ENCODE results near the gene MRTFB.

The MRTFB gene

DNA sequence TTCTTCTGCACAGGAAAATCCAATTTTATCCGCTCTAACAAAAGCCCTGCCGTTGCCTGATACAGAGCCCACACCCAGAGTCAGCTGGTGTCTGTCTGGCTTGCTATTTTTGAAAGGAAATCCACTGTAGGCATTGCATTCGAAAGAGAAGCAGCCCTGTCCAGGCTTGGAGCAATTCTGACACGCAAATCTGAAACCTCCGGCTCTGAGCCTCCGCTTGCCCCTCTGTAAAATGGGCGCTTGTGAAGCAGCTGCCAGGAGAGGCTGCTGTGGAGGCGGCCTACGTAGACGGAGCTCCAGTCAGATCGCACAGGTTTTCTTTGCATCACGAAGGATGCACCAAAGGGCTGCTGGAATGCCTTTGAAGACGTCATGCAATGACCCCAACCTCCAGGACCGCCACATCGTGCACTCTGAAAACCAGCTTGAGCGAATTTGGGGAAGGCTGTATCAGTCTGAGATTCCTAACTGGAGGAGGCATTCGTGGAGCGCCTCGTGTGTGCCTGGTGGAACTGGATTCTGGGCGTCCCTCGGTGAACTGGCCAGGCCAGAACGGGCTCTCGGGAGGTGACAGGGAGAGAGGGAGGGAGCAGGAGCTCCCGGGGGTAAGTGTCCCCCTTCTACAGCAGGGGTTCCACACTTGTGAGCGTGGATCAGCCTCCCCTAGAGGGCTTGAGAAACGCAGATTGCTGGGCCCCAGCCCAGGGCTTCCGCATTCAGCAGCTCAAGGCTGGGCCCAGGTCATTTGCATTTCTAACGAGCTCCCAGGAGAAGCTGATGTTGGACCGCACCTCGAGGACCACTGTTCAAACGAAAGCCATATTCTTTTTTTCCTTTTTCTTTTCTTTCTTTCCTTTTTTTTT lies 215.5 kb downstream of the MRTFB start:
- WGBS (ENCODE audit: extremely low coverage, insufficient coverage, low lambda C conversion rate): no CpG with 5 or more reads among the region's 31 CpGs
- Histone ChIP-seq H3K56ac (ENCODE audit: low read length) (peak overlapping the region; percentile 80), H4K8ac (ENCODE audit: low read depth, low read length) (no peak overlapping the region), H3K23ac (ENCODE audit: low read length) (no peak overlapping the region), H3K4ac (ENCODE audit: low read depth, low read length) (no peak overlapping the region), H2BK120ac (ENCODE audit: low read depth, low read length) (no peak overlapping the region), H2BK5ac (ENCODE audit: low read length) (no peak overlapping the region), H2BK15ac (replicated peaks; ENCODE audit: low read depth) (no peak overlapping the region), H3K4me1 (ENCODE audit: control insufficient read depth, low read depth, low read length) (no peaks in the 10 kb centered on the region), H3K4me2 (ENCODE audit: low read length) (peak overlapping the region; percentile 36), H3K36me3 (ENCODE audit: control insufficient read depth, insufficient read depth, low read length) (no peaks in the 10 kb centered on the region), H3K4me3 (ENCODE audit: low read length) (peak overlapping the region; percentile 4), H3K9ac (ENCODE audit: low read length) (peak overlapping the region; percentile 61), H3K79me1 (ENCODE audit: low read length) (no peaks in the 10 kb centered on the region), H2AK5ac (ENCODE audit: low read length) (no peak overlapping the region), H3K27ac (ENCODE audit: low read depth, low read length) (no peak overlapping the region), H3K79me2 (ENCODE audit: control insufficient read depth, insufficient read depth, low read length) (no peaks in the 10 kb centered on the region), H4K5ac (ENCODE audit: low read length) (no peak overlapping the region), H3K18ac (ENCODE audit: low read length) (no peak overlapping the region), H3K27me3 (ENCODE audit: insufficient read depth, low read length, poor library complexity) (no peaks in the 10 kb centered on the region)
- DNase-seq: peak; percentile 64

DNA sequence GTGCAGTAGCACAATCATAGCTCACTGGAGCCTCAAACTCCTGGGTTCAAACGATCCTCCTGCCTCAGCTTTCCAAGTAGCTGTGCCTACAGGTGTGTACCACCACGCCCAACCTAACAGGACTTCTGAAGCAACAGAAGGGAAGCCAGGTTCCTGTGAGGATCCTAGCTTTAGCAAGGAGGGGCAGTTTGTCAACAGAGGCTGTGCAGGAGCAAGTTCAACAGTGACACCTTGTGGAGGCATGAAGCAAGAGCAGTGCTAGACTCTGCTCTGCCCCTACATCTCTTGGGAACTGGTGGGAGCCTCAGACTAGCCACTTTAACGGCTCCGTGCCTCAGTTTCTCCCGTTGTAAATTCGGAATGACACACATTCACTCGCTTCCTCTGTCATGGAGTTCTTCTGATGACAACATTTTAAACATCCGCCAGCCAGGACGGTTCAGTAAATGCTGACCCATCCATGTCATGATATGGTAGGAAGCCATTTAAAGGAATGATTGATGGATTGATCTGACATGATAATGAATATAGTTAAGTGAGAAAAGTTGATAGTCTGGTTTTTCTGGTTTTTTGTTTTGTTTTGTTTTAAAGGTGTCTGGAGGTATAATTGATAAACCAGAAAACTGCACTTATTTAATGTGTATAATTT lies 218.7 kb downstream of the MRTFB start:
- Histone ChIP-seq H3K27ac (ENCODE audit: low read depth, low read length) (no peak overlapping the region), H3K27me3 (ENCODE audit: insufficient read depth, low read length, poor library complexity) (no peaks in the 10 kb centered on the region), H2BK120ac (ENCODE audit: low read depth, low read length) (no peak overlapping the region), H4K8ac (ENCODE audit: low read depth, low read length) (no peak overlapping the region), H3K79me2 (ENCODE audit: control insufficient read depth, insufficient read depth, low read length) (no peaks in the 10 kb centered on the region), H3K9ac (ENCODE audit: low read length) (no peak overlapping the region), H3K36me3 (ENCODE audit: control insufficient read depth, insufficient read depth, low read length) (no peaks in the 10 kb centered on the region), H3K4ac (ENCODE audit: low read depth, low read length) (no peak overlapping the region), H2BK5ac (ENCODE audit: low read length) (no peak overlapping the region), H2BK15ac (replicated peaks; ENCODE audit: low read depth) (no peak overlapping the region), H2AK5ac (ENCODE audit: low read length) (no peak overlapping the region), H3K79me1 (ENCODE audit: low read length) (no peaks in the 10 kb centered on the region), H3K56ac (ENCODE audit: low read length) (no peak overlapping the region), H3K4me1 (ENCODE audit: control insufficient read depth, low read depth, low read length) (no peaks in the 10 kb centered on the region), H3K18ac (ENCODE audit: low read length) (no peak overlapping the region), H4K5ac (ENCODE audit: low read length) (no peak overlapping the region), H3K23ac (ENCODE audit: low read length) (no peak overlapping the region), H3K4me2 (ENCODE audit: low read length) (no peak overlapping the region), H3K4me3 (ENCODE audit: low read length) (no peak overlapping the region)
- peak; percentile 81 for DNase-seq
- WGBS (ENCODE audit: extremely low coverage, insufficient coverage, low lambda C conversion rate): no CpG with 5 or more reads among the region's 9 CpGs

DNA sequence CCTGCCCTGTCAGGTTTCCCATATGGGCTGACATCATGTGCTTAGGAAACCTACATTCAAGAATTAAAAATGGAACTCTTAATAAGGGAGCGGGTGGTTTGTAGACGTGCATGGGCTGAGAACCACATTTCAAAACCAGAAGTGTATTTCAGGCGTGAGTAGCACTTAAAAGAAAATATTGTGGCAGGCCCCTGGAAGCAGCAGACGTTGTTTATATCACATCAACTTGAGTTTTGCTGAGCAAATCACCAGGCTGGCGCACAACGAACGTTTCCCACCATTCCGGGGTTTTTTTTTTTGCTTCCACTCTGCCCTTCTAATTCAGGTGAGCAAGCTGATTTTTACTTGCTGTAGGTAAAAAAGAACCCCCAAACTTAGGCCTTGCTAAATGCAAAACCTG lies 220.2 kb downstream of the MRTFB start:
- no peaks in the 10 kb centered on the region for H3K36me3 ChIP-seq (ENCODE audit: control insufficient read depth, insufficient read depth, low read length)
- H3K4me2 ChIP-seq (ENCODE audit: low read length): no peak overlapping the region
- WGBS (ENCODE audit: extremely low coverage, insufficient coverage, low lambda C conversion rate): no CpG with 5 or more reads among the region's 8 CpGs
- H3K4me1 ChIP-seq (ENCODE audit: control insufficient read depth, low read depth, low read length): no peaks in the 10 kb centered on the region
- no peak overlapping the region for H2BK15ac ChIP-seq (replicated peaks; ENCODE audit: low read depth)
- H2BK120ac ChIP-seq (ENCODE audit: low read depth, low read length): no peak overlapping the region
- H3K27me3 ChIP-seq (ENCODE audit: insufficient read depth, low read length, poor library complexity): no peaks in the 10 kb centered on the region
- no peak overlapping the region for H3K18ac ChIP-seq (ENCODE audit: low read length)
- no peak overlapping the region for H2AK5ac ChIP-seq (ENCODE audit: low read length)
- no peak overlapping the region for H2BK5ac ChIP-seq (ENCODE audit: low read length)
- no peak overlapping the region for H3K56ac ChIP-seq (ENCODE audit: low read length)
- H4K8ac ChIP-seq (ENCODE audit: low read depth, low read length): no peak overlapping the region
- H3K4ac ChIP-seq (ENCODE audit: low read depth, low read length): no peak overlapping the region
- H3K4me3 ChIP-seq (ENCODE audit: low read length): no peak overlapping the region
- no peak overlapping the region for H3K23ac ChIP-seq (ENCODE audit: low read length)
- H4K5ac ChIP-seq (ENCODE audit: low read length): no peak overlapping the region
- no peak overlapping the region for H3K27ac ChIP-seq (ENCODE audit: low read depth, low read length)
- no peaks in the 10 kb centered on the region for H3K79me2 ChIP-seq (ENCODE audit: control insufficient read depth, insufficient read depth, low read length)
- DNase-seq: no peak
- H3K9ac ChIP-seq (ENCODE audit: low read length): no peak overlapping the region
- H3K79me1 ChIP-seq (ENCODE audit: low read length): no peaks in the 10 kb centered on the region

DNA sequence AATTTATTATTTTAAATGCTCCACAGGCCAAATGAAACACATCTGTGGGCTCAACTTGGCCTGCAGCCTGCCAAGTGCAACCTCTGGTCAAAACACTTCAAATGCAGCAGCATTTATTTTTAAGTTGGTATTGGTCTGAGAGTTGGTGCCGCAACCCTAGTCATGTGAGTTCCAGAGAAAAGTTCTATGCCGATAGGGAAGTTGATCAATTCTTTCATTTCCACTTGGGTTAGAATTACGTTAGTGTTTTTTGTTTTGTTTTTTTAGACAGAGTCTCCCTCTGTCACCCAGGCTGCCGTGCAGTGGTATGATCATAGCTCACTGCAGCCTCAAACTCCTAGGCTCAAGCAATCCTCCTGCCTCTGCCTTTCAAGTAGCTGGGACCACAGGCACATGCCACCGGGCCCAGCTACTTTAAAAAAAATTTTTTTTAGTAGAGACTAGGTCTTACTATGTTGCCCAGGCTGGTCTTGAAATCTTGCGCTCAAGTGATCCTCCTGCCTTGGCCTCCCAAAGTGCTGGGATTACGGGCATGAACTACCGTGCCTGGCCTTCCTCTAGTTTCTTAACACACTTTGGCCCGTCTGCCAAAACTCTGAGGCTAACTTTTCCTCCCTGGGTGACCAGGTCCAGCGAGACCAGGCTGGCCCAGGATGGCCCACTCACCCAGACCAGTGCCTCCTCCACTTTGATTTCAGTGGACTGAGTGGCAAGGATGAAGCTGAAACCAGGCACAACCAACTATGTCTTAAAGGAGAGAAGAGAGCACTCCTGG lies 221.1 kb downstream of the MRTFB start:
- H2BK120ac ChIP-seq (ENCODE audit: low read depth, low read length): no peak overlapping the region
- no CpG with 5 or more reads among the region's 10 CpGs for WGBS (ENCODE audit: extremely low coverage, insufficient coverage, low lambda C conversion rate)
- no peak overlapping the region for H4K5ac ChIP-seq (ENCODE audit: low read length)
- DNase-seq: no peak
- no peak overlapping the region for H2AK5ac ChIP-seq (ENCODE audit: low read length)
- H3K27me3 ChIP-seq (ENCODE audit: insufficient read depth, low read length, poor library complexity): no peaks in the 10 kb centered on the region
- no peak overlapping the region for H3K27ac ChIP-seq (ENCODE audit: low read depth, low read length)
- no peak overlapping the region for H3K4ac ChIP-seq (ENCODE audit: low read depth, low read length)
- H3K4me2 ChIP-seq (ENCODE audit: low read length): no peak overlapping the region
- H3K9ac ChIP-seq (ENCODE audit: low read length): no peak overlapping the region
- no peak overlapping the region for H3K18ac ChIP-seq (ENCODE audit: low read length)
- H4K8ac ChIP-seq (ENCODE audit: low read depth, low read length): no peak overlapping the region
- no peak overlapping the region for H2BK15ac ChIP-seq (replicated peaks; ENCODE audit: low read depth)
- no peak overlapping the region for H2BK5ac ChIP-seq (ENCODE audit: low read length)
- no peaks in the 10 kb centered on the region for H3K36me3 ChIP-seq (ENCODE audit: control insufficient read depth, insufficient read depth, low read length)
- no peak overlapping the region for H3K4me3 ChIP-seq (ENCODE audit: low read length)
- H3K56ac ChIP-seq (ENCODE audit: low read length): no peak overlapping the region
- no peaks in the 10 kb centered on the region for H3K79me1 ChIP-seq (ENCODE audit: low read length)
- H3K79me2 ChIP-seq (ENCODE audit: control insufficient read depth, insufficient read depth, low read length): no peaks in the 10 kb centered on the region
- no peaks in the 10 kb centered on the region for H3K4me1 ChIP-seq (ENCODE audit: control insufficient read depth, low read depth, low read length)
- no peak overlapping the region for H3K23ac ChIP-seq (ENCODE audit: low read length)

DNA sequence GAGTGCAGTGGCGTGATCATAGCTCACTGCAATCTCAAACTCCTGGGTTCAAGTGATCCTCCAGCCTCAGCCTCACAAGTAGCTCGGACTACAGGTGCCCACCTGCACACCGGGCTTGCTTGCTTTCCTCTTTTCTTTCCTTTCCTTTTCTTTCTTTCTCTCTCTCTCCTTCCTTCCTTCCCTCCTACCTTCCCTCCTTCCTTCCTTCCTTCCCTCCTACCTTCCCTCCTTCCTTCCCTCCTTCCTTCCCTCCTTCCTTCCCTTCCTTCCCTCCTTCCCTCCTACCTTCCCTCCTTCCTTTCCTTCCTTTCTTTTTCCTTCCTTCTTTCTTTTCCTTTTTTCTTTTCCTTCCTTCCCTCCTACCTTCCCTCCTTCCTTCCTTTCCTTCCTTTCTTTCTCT lies 225.5 kb downstream of the MRTFB start:
- H3K27me3 ChIP-seq (ENCODE audit: insufficient read depth, low read length, poor library complexity): no peaks in the 10 kb centered on the region
- H3K79me1 ChIP-seq (ENCODE audit: low read length): no peaks in the 10 kb centered on the region
- H4K5ac ChIP-seq (ENCODE audit: low read length): no peak overlapping the region
- no peak overlapping the region for H3K4me3 ChIP-seq (ENCODE audit: low read length)
- H3K4ac ChIP-seq (ENCODE audit: low read depth, low read length): no peak overlapping the region
- H3K56ac ChIP-seq (ENCODE audit: low read length): no peak overlapping the region
- no peaks in the 10 kb centered on the region for H3K79me2 ChIP-seq (ENCODE audit: control insufficient read depth, insufficient read depth, low read length)
- H2AK5ac ChIP-seq (ENCODE audit: low read length): no peak overlapping the region
- H2BK120ac ChIP-seq (ENCODE audit: low read depth, low read length): no peak overlapping the region
- H3K4me2 ChIP-seq (ENCODE audit: low read length): no peak overlapping the region
- no peak overlapping the region for H4K8ac ChIP-seq (ENCODE audit: low read depth, low read length)
- no peak overlapping the region for H2BK15ac ChIP-seq (replicated peaks; ENCODE audit: low read depth)
- no peak overlapping the region for H3K23ac ChIP-seq (ENCODE audit: low read length)
- no peak overlapping the region for H3K9ac ChIP-seq (ENCODE audit: low read length)
- H3K4me1 ChIP-seq (ENCODE audit: control insufficient read depth, low read depth, low read length): peaks cover 2% of the 10 kb centered on the region
- H3K36me3 ChIP-seq (ENCODE audit: control insufficient read depth, insufficient read depth, low read length): no peaks in the 10 kb centered on the region
- no peak overlapping the region for H2BK5ac ChIP-seq (ENCODE audit: low read length)
- WGBS (ENCODE audit: extremely low coverage, insufficient coverage, low lambda C conversion rate): no CpG with 5 or more reads among the region's 3 CpGs
- H3K27ac ChIP-seq (ENCODE audit: low read depth, low read length): no peak overlapping the region
- DNase-seq: no peak
- H3K18ac ChIP-seq (ENCODE audit: low read length): no peak overlapping the region
